ENCODE measurements around the gene ZNF697. TPM values are rescaled to one million over a fixed set of nuclear protein-coding genes. Genes with fewer than 3 reads are reported as not detected.
"Not testable (repeated sequence)": the region's sequence is repeated elsewhere in the genome, so short reads cannot be mapped to it uniquely, and the experiment has no call there.

The ZNF697 gene
- total RNA-seq, 3 donors from 2014 or later = 4.2 to 9.5 (median 7.0) TPM

- Histone ChIP-seq H3K27me3 (no peaks in the 10 kb centered on the region), H3K4me1 (no peaks in the 10 kb centered on the region), H3K36me3 (no peaks in the 10 kb centered on the region), H3K9me3 (no peaks in the 10 kb centered on the region), H3K4me3 (no peak overlapping the region), H3K27ac (peak overlapping the region in 1 of 2 donors; percentile 33)
- DNase-seq (ENCODE audit: low spot score in 2 of 2) = no peak
- TF ChIP-seq POLR2AphosphoS5 (IDR thresholded peaks at IDR 0.05) (no peak), CTCF (IDR thresholded peaks at IDR 0.05) (no peak), POLR2A (IDR thresholded peaks at IDR 0.05) (no peak)
- intact Hi-C loops (cut with DNase I; ENCODE audit: low total_unique reads) = no loop called here
These were observed 30.0 kb downstream of the ZNF697 start for GRCh38 chr1:119617751-119618691.

- intact Hi-C loops (cut with DNase I; ENCODE audit: low total_unique reads) = not testable (repeated sequence)
These were observed 31.3 kb downstream of the ZNF697 start for GRCh38 chr1:119616748-119617147.

GRCh38 chr1:119615100-119615499 lies 33.0 kb downstream of the ZNF697 start:
- H3K27ac ChIP-seq; H3K27me3 ChIP-seq; H3K4me1 ChIP-seq; intact Hi-C loops (cut with DNase I; ENCODE audit: low total_unique reads); H3K36me3 ChIP-seq; H3K4me3 ChIP-seq; DNase-seq (ENCODE audit: low spot score in 2 of 2); H3K9me3 ChIP-seq: not testable (repeated sequence)

More at GRCh38 chr1:119616748-119617147, 31.3 kb downstream of the ZNF697 start:
- H3K4me3 ChIP-seq; H3K27me3 ChIP-seq; DNase-seq (ENCODE audit: low spot score in 2 of 2); H3K4me1 ChIP-seq; H3K36me3 ChIP-seq; H3K27ac ChIP-seq; H3K9me3 ChIP-seq: not testable (repeated sequence)

GRCh38 chr1:119613769-119614720 lies 34.0 kb downstream of the ZNF697 start:
- Histone ChIP-seq H3K9me3 (no peaks in the 10 kb centered on the region), H3K4me1 (no peaks in the 10 kb centered on the region), H3K27me3 (no peaks in the 10 kb centered on the region), H3K36me3 (no peaks in the 10 kb centered on the region), H3K27ac (no peak overlapping the region), H3K4me3 (no peak overlapping the region)
- TF ChIP-seq POLR2AphosphoS5 (IDR thresholded peaks at IDR 0.05) (peak in 1 of 3 donors; percentile 38), POLR2A (IDR thresholded peaks at IDR 0.05) (no peak), CTCF (IDR thresholded peaks at IDR 0.05) (peak; percentile 54 to 83 (median 77))
- peak; percentile 80 to 81 for DNase-seq (ENCODE audit: low spot score in 2 of 2)
- intact Hi-C loops (cut with DNase I; ENCODE audit: low total_unique reads) = no loop called here

- Histone ChIP-seq H3K27me3 (no peaks in the 10 kb centered on the region), H3K4me3 (no peak overlapping the region), H3K36me3 (no peaks in the 10 kb centered on the region), H3K4me1 (no peaks in the 10 kb centered on the region), H3K27ac (no peak overlapping the region), H3K9me3 (no peaks in the 10 kb centered on the region)
- peak; percentile 83 to 91 for DNase-seq (ENCODE audit: low spot score in 2 of 2)
- TF ChIP-seq CTCF (IDR thresholded peaks at IDR 0.05) = peak; percentile 87 to 93 (median 91)
- TF ChIP-seq POLR2AphosphoS5 (IDR thresholded peaks at IDR 0.05) = no peak
- TF ChIP-seq POLR2A (IDR thresholded peaks at IDR 0.05) = no peak
- intact Hi-C loops (cut with DNase I; ENCODE audit: low total_unique reads) = loop anchor here (2.0 kb wide), 1 partner anchor 57 kb away; no protein-coding TSS in a partner anchor
These were observed 36.4 kb downstream of the ZNF697 start for GRCh38 chr1:119611701-119612113.

- DNase-seq (ENCODE audit: low spot score in 2 of 2); H3K4me1 ChIP-seq; H3K4me3 ChIP-seq; H3K9me3 ChIP-seq; H3K36me3 ChIP-seq; H3K27ac ChIP-seq; H3K27me3 ChIP-seq; intact Hi-C loops (cut with DNase I; ENCODE audit: low total_unique reads): not testable (repeated sequence)
These were observed 39.2 kb downstream of the ZNF697 start for GRCh38 chr1:119608816-119609215.

- H3K4me3 ChIP-seq; H3K27ac ChIP-seq; intact Hi-C loops (cut with DNase I; ENCODE audit: low total_unique reads); H3K9me3 ChIP-seq; H3K36me3 ChIP-seq; H3K27me3 ChIP-seq; DNase-seq (ENCODE audit: low spot score in 2 of 2); H3K4me1 ChIP-seq: not testable (repeated sequence)
These were observed 40.8 kb downstream of the ZNF697 start for GRCh38 chr1:119607087-119607807.

Data from breast epithelium (tissue), 4 donors.